Endothelial cell of umbilical vein (primary cell): ENCODE data around the gene GLB1L.

Source experiments
- EZH2 ChIP-seq: IDR thresholded peaks from 2 replicates; pipeline ENCODE4 v1.6.1; 2012; ENCODE audit warnings: borderline replicate concordance, low read depth, mild to moderate bottlenecking, moderate library complexity, low read length, inconsistent platforms; ENCODE audit not compliant: severe bottlenecking
- MAX ChIP-seq: IDR thresholded peaks from 2 replicates; pipeline ENCODE4 v1.6.1; 2011; ENCODE audit not compliant: insufficient read depth, insufficient read length
- POLR2A ChIP-seq: IDR thresholded peaks from 2 replicates; pipeline ENCODE4 v1.6.1; 2012; ENCODE audit warnings: low read depth, mild to moderate bottlenecking, control low read depth, low read length
- TF ChIP-seq, protein P1 (sequence below), 2 donors: IDR thresholded peaks; 1 replicate in 1 of 2; 2 replicates in 1 of 2; pipeline ENCODE4 v1.5.1; 2011; ENCODE audit warnings: low read length in 2 of 2, mild to moderate bottlenecking in 2 of 2, moderate library complexity in 2 of 2, control low read depth in 1 of 2, inconsistent platforms in 1 of 2, low read depth in 1 of 2; ENCODE audit not compliant: insufficient read depth in 1 of 2; ENCODE audit errors: extremely low read depth in 1 of 2

DNA sequence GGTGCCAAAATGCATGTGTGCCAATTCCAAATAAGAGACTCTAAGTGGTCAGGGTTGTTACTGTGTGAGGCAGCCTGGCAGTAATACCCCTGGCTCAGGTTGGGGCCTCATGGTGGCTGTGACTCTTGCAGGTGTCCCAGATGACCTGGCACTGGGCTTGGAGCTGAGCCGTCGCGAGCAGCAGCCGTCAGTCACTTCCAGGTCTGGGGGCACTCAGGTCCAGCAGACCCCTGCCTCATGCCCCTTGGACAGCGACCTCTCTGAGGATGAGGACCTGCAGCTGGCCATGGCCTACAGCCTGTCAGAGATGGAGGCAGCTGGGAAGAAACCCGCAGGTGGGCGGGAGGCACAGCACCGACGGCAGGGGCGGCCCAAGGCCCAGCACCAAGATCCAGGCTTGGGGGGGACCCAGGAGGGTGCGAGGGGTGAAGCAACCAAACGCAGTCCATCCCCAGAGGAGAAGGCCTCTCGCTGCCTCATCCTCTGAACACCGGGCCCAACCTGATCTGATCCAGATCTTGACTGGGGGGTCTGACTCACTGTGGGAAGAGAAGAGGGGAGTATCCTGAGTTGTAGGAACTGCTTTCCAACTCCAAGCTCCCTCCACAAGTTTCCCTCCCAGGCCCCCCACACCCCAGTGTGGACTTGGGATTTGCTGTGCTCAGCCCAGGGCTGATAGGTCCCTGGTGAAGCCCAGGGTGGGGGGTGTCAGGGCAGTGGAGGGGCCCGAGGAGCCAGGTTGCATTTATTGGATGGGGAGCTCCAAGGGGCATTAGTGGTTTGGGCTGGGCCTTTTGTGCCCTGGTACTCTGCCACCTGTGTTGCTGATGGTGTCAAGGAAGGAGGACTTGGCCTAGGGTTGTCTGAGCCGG lies 39.5 kb upstream of the GLB1L start:
- TF ChIP-seq, protein P1, sequence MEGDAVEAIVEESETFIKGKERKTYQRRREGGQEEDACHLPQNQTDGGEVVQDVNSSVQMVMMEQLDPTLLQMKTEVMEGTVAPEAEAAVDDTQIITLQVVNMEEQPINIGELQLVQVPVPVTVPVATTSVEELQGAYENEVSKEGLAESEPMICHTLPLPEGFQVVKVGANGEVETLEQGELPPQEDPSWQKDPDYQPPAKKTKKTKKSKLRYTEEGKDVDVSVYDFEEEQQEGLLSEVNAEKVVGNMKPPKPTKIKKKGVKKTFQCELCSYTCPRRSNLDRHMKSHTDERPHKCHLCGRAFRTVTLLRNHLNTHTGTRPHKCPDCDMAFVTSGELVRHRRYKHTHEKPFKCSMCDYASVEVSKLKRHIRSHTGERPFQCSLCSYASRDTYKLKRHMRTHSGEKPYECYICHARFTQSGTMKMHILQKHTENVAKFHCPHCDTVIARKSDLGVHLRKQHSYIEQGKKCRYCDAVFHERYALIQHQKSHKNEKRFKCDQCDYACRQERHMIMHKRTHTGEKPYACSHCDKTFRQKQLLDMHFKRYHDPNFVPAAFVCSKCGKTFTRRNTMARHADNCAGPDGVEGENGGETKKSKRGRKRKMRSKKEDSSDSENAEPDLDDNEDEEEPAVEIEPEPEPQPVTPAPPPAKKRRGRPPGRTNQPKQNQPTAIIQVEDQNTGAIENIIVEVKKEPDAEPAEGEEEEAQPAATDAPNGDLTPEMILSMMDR (IDR thresholded peaks at IDR 0.05; ENCODE audit: extremely low read depth in 1 of 2, insufficient read depth in 1 of 2, low read depth in 1 of 2, low read length in 2 of 2): no peak
- no peak for TF ChIP-seq EZH2
- TF ChIP-seq POLR2A: no peak
- TF ChIP-seq MAX: no peak
